Peyer's patch (tissue), 4 donors: ENCODE data around the gene ZNF414. TPM values are rescaled to one million over a fixed set of nuclear protein-coding genes. Genes with fewer than 3 reads are reported as not detected.
"Not testable (repeated sequence)": the region's sequence is repeated elsewhere in the genome, so short reads cannot be mapped to it uniquely, and the experiment has no call there.

Source experiments
- DNase-seq, 3 donors: peaks; one replicate each; pipeline ENCODE4 v3.0.0-alpha.2; 2017 to 2019
- H3K27ac ChIP-seq, 4 donors: fragments of 200-600 bp; sonication (generic); one replicate each; pipeline ENCODE4 v1.5.1; 2016 to 2019
- H3K27me3 ChIP-seq, 2 donors: fragments of 200-600 bp; sonication (generic); one replicate each; pipeline ENCODE4 v1.5.1; 2019
- H3K36me3 ChIP-seq, 3 donors: fragments of 200-600 bp; sonication (generic); one replicate each; pipeline ENCODE4 v1.5.1; 2016 to 2019
- H3K4me1 ChIP-seq, 4 donors: fragments of 200-600 bp; sonication (generic); one replicate each; pipeline ENCODE4 v1.5.1; 2016 to 2019
- H3K4me3 ChIP-seq, 4 donors: fragments of 200-600 bp; sonication (generic); 1 replicate in 3 of 4; 2 replicates in 1 of 4; pipeline ENCODE4 v1.5.1; 2016 to 2019; ENCODE audit warnings: mild to moderate bottlenecking in 1 of 4
- H3K9me3 ChIP-seq, 4 donors: fragments of 200-600 bp; sonication (generic); one replicate each; pipeline ENCODE4 v1.5.1; 2016 to 2019; ENCODE audit warnings: mild to moderate bottlenecking in 1 of 4
- POLR2A ChIP-seq, 2 donors: fragments of 450-650 bp; IDR thresholded peaks; one replicate each; pipeline ENCODE4 v1.5.1; 2017; ENCODE audit warnings: antibody characterized with exemption in 2 of 2, mild to moderate bottlenecking in 2 of 2, moderate library complexity in 2 of 2
- total RNA-seq, 4 donors: library from RNA; depleted of rRNA; stranded (reverse); fragments of >200 nt; gene quantifications; one replicate each; pipeline ENCODE4 v1.1.0, GENCODE V29; 2016
- TF ChIP-seq, protein P1 (sequence below), 6 experiments: fragments of 450-650 bp in 4 of 6; fragments of 200-600 bp in 2 of 6; sonication (generic) in 1 of 6; IDR thresholded peaks; one replicate each; pipeline ENCODE4 v1.5.1; 2017 to 2019; ENCODE audit warnings: antibody characterized with exemption in 6 of 6, mild to moderate bottlenecking in 3 of 6, moderate library complexity in 1 of 6

The ZNF414 gene, protein sequence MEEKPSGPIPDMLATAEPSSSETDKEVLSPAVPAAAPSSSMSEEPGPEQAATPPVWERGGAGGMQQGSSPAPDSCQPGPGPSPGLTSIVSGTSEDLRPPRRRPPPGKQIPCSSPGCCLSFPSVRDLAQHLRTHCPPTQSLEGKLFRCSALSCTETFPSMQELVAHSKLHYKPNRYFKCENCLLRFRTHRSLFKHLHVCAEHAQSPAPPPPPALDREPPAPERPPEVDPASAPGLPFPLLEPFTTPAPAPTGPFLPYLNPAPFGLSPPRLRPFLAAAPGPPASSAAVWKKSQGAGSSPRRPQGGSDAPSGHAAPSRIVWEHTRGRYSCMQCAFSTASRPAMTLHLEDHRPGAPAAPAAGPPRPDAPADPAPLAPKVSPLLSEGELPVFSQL
- 10 to 100 TPM; 12.4 to 45.2 (median 24.1) TPM for total RNA-seq

DNA sequence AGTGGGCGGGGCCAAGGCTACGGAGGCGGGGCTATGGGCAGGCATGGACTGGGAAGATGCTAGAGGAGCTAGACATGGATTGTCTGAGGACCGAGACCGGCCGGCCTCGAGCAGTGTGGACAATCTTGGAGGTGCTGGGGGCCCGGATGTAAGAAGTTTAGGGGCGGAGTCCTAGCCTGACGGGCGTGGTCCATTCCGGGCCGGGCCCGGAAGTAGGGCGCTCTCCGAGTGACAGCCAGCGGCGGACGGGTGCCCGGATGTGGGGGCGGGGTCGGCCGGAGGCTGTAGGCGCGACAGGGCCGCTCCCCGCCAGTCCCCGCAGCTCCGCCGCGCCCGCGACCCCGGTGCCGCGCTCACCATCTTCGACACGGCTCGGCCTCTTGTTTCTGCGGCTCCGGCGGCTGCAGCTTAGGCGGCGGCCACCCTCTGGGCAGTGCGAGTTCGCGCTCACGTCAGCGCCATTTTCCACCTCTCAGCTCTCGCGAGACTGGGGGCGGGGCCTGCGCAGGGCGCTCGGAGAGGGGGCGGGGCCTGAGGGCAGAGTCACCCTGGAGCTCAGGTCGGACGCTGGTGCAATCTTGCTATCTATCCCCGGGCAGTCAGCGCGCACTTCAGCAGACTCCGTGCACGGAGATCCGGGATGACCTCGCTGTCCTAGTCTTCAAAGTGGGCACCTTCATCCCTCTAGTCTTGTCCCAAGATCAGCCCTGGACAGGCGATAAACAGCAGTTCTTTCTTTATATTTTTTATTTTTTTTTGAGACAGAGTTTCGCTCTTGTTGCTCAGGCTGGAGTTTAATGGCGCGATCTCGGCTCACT lies at the start of gene ZNF414:
Gene ZNF414, minus strand, starts transcription at position 481 of the 818 bp plus-strand sequence. Its CDS starts 121 bp downstream, at position 360.
- Histone ChIP-seq H3K4me1 (peaks cover 5 to 25% (median 11%) of the 10 kb centered on the region in 4 donors), H3K9me3 (no peaks in the 10 kb centered on the region), H3K36me3 (peaks cover 0 to 7% (median 0%) of the 10 kb centered on the region in 3 donors), H3K27ac (peak within 1 kb of the TSS; percentile 95 to 100 (median 97)), H3K27me3 (no peaks in the 10 kb centered on the region), H3K4me3 (peak within 1 kb of the TSS; percentile 59 to 100 (median 73))
- TF ChIP-seq POLR2A (IDR thresholded peaks at IDR 0.05) = peak; percentile 93 to 97
- TF ChIP-seq, protein P1, sequence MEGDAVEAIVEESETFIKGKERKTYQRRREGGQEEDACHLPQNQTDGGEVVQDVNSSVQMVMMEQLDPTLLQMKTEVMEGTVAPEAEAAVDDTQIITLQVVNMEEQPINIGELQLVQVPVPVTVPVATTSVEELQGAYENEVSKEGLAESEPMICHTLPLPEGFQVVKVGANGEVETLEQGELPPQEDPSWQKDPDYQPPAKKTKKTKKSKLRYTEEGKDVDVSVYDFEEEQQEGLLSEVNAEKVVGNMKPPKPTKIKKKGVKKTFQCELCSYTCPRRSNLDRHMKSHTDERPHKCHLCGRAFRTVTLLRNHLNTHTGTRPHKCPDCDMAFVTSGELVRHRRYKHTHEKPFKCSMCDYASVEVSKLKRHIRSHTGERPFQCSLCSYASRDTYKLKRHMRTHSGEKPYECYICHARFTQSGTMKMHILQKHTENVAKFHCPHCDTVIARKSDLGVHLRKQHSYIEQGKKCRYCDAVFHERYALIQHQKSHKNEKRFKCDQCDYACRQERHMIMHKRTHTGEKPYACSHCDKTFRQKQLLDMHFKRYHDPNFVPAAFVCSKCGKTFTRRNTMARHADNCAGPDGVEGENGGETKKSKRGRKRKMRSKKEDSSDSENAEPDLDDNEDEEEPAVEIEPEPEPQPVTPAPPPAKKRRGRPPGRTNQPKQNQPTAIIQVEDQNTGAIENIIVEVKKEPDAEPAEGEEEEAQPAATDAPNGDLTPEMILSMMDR (IDR thresholded peaks at IDR 0.05) = peak in 1 of 6 experiments; percentile 8
- DNase-seq = peak; percentile 99

DNA sequence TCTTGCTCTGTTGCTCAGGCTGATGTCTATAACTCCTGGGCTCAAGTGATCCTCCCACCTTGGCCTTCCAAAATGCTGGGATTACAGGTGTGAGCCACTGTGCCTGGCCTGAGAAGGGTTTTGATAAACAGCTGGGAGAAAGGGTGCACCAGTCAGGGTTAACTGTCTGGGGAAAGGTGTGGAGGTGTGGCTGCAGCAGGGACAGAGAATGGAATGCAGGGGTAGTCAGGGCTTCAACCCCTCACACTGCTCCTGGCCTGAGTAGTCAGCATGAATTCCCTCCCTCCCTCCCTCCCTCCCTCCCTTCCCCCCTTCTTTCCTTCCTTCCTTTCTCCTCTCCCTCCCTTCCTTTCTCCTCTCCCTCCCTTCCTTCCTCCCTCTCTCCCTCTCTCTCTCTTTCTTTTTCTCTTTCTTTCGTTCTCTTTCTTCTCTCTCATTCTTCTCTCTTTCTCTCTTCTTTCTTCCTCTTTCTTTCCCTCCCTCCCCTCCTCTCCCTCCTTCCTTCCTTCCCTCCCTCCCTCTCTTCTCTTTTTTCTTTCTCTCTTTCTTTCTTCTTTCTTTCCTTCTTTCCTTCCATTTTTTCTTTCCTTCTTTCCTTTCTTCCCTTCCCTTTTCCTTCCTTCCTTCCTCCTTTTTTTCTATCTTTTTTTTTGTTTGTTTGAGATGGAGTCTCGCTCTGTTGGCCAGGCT lies 47.3 kb upstream of the ZNF414 start:
- Histone ChIP-seq H3K27ac (no peak overlapping the region), H3K9me3 (no peaks in the 10 kb centered on the region), H3K4me3 (no peak overlapping the region), H3K27me3 (no peaks in the 10 kb centered on the region), H3K4me1 (no peaks in the 10 kb centered on the region), H3K36me3 (no peaks in the 10 kb centered on the region)
- DNase-seq = no peak
- TF ChIP-seq, protein P1 (IDR thresholded peaks at IDR 0.05) = no peak
- no peak for TF ChIP-seq POLR2A (IDR thresholded peaks at IDR 0.05)

DNA sequence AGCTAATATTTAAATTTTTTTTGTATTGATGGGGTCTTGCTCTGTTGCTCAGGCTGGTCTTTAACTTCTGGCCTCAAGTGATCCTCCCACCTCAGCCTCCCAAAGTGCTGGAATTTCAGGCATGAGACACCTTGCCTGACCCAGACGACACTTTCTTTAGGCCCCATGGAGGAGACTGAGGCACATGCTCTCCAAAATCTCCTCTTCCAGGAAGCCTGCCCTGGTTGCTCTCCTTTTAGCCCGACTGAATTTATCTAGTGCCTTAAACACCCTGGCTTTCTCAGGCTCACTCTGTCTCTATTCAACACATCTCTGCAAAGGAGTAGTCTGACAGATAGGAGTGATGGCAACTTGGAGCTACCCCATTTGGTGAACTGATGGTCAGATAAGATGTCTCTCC lies 44.4 kb upstream of the ZNF414 start:
- no peaks in the 10 kb centered on the region for H3K27me3 ChIP-seq
- no peak overlapping the region for H3K4me3 ChIP-seq
- DNase-seq = no peak
- no peak overlapping the region for H3K27ac ChIP-seq
- TF ChIP-seq, protein P1 (IDR thresholded peaks at IDR 0.05) = no peak
- TF ChIP-seq POLR2A (IDR thresholded peaks at IDR 0.05) = no peak
- H3K9me3 ChIP-seq = no peaks in the 10 kb centered on the region
- peaks cover 0 to 4% (median 0%) of the 10 kb centered on the region in 3 donors for H3K36me3 ChIP-seq
- H3K4me1 ChIP-seq = no peaks in the 10 kb centered on the region

DNA sequence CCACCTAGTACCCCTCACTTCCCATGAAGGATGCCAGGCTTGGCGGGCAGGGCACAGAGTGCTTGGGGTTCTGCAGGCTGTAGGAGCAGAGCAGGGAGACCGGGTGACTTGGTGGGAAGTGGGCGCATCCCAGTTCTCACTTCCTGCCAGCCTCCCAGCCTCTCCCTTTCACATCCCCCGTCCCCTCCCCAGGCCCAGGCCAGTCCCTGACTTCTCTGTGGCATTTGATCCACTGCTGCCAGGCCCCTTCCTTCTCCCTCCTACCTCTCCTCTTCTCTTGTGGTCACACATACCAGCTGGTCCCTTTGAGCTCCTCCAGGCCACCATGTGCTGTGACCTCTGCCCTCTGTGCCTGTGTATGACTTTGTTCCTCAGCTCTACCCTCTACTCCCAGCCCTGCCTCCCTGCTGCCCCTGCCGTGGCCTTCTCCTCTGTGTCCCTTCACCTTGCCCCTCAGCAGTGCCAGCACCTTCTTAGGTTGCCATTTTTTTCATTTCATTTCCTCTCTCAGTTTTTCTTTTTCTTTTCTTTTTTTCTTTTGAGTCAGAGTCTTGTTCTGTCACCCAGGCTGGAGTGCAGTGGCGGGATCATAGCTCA lies 43.8 kb upstream of the ZNF414 start:
- no peak overlapping the region for H3K4me3 ChIP-seq
- DNase-seq = no peak
- H3K4me1 ChIP-seq = no peaks in the 10 kb centered on the region
- no peak overlapping the region for H3K27ac ChIP-seq
- peaks cover 0 to 8% (median 0%) of the 10 kb centered on the region in 3 donors for H3K36me3 ChIP-seq
- no peak for TF ChIP-seq POLR2A (IDR thresholded peaks at IDR 0.05)
- TF ChIP-seq, protein P1 (IDR thresholded peaks at IDR 0.05) = no peak
- H3K9me3 ChIP-seq = no peaks in the 10 kb centered on the region
- H3K27me3 ChIP-seq = no peaks in the 10 kb centered on the region

DNA sequence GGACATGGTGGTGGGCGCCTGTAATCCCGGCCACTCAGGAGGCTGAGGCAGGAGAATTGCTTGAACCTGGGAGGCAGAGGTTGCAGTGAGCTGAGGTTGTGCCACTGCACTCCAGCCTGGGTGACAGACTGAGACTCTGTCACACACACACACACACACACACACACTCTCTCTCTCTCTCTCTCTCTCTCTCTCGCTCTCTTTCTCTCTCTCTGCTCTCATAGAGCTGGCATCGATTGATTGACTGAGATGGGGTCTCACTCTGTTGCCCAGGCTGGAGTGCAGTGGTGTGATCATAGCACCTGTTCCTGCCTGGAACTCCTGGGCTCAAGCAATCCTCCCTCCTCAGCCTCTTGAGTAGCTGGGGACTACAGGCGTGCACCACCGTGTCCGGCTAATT lies 39.8 kb upstream of the ZNF414 start:
- not testable (repeated sequence) for DNase-seq, H3K27me3 ChIP-seq, H3K4me1 ChIP-seq, H3K9me3 ChIP-seq, H3K27ac ChIP-seq, H3K4me3 ChIP-seq, H3K36me3 ChIP-seq
